ENCODE data around the gene KRTAP5-4. TPM values are rescaled to one million over a fixed set of nuclear protein-coding genes. Genes with fewer than 3 reads are reported as not detected.
A peak's percentile ranks its signal among the peaks of the same experiment; 100 is the strongest.
"Not testable (repeated sequence)": the region's sequence is repeated elsewhere in the genome, so short reads cannot be mapped to it uniquely, and the experiment has no call there.

The KRTAP5-4 gene
- total RNA-seq (not detected), polyA plus RNA-seq (ENCODE audit: insufficient read depth, low read depth, low replicate concordance) (not detected)
- long read RNA-seq, donor 1 = 0 reads
- long read RNA-seq, donor 2 = 0 reads

GRCh38 chr11:1622086-1622485, at the start of gene KRTAP5-4:
TSS of gene KRTAP5-4 (minus strand) at chr11:1622138. CDS start at chr11:1622093, 45 bp downstream.
- no peaks in the 10 kb centered on the region for H3K27me3 ChIP-seq
- H3K9me3 ChIP-seq = no peaks in the 10 kb centered on the region
- no peaks in the 10 kb centered on the region for H3K4me1 ChIP-seq
- intact Hi-C loops (cut with DNase I; ENCODE audit: low total_unique reads) = no loop called here
- DNase-seq = no peak
- WGBS, 2 donors = 55 to 67% methylated on average over 1 of the region's 1 CpG
- no peak for TF ChIP-seq CTCF (IDR thresholded peaks at IDR 0.05)
- no peak for TF ChIP-seq POLR2A (IDR thresholded peaks at IDR 0.05)
- no peak within 1 kb of the TSS for H3K4me3 ChIP-seq
- no peak within 1 kb of the TSS for H3K27ac ChIP-seq
- no peaks in the 10 kb centered on the region for H3K36me3 ChIP-seq (ENCODE audit: low read depth, missing control alignments)

- DNase-seq = no peak
- TF ChIP-seq POLR2A (IDR thresholded peaks at IDR 0.05) (no peak), CTCF (IDR thresholded peaks at IDR 0.05) (no peak)
- WGBS, 2 donors = 74 to 86% methylated on average over 11 of the region's 11 CpGs
- Histone ChIP-seq H3K4me1 (peaks cover 7% of the 10 kb centered on the region), H3K36me3 (ENCODE audit: low read depth, missing control alignments) (no peaks in the 10 kb centered on the region), H3K27me3 (no peaks in the 10 kb centered on the region), H3K27ac (no peak overlapping the region), H3K9me3 (no peaks in the 10 kb centered on the region), H3K4me3 (no peak overlapping the region)
- intact Hi-C loops (cut with DNase I; ENCODE audit: low total_unique reads) = no loop called here
Measured at GRCh38 chr11:1671658-1672057, 49.7 kb upstream of the KRTAP5-4 start.

GRCh38 chr11:1670905-1671371, 49.0 kb upstream of the KRTAP5-4 start:
- H3K36me3 ChIP-seq (ENCODE audit: low read depth, missing control alignments) = no peaks in the 10 kb centered on the region
- no peaks in the 10 kb centered on the region for H3K9me3 ChIP-seq
- TF ChIP-seq POLR2A (IDR thresholded peaks at IDR 0.05) = no peak
- no peak for TF ChIP-seq CTCF (IDR thresholded peaks at IDR 0.05)
- H3K4me1 ChIP-seq = peaks cover 7% of the 10 kb centered on the region
- WGBS, 2 donors = 66 to 73% methylated on average over 11 of the region's 11 CpGs
- no peak overlapping the region for H3K27ac ChIP-seq
- no peaks in the 10 kb centered on the region for H3K27me3 ChIP-seq
- intact Hi-C loops (cut with DNase I; ENCODE audit: low total_unique reads) = no loop called here
- DNase-seq = peak; percentile 12
- H3K4me3 ChIP-seq = no peak overlapping the region

- H3K4me1 ChIP-seq; H3K27ac ChIP-seq; H3K27me3 ChIP-seq; intact Hi-C loops (cut with DNase I; ENCODE audit: low total_unique reads); H3K36me3 ChIP-seq (ENCODE audit: low read depth, missing control alignments); H3K9me3 ChIP-seq; H3K4me3 ChIP-seq: not testable (repeated sequence)
- peak; percentile 5 for DNase-seq
- 92 to 100% methylated on average over 1 of the region's 1 CpG for WGBS, 2 donors
Measured at GRCh38 chr11:1670457-1670856, 48.5 kb upstream of the KRTAP5-4 start.

GRCh38 chr11:1669546-1670218, 47.7 kb upstream of the KRTAP5-4 start:
- no peaks in the 10 kb centered on the region for H3K27me3 ChIP-seq
- 59 to 64% methylated on average over 14 to 20 of the region's 21 CpGs for WGBS, 2 donors
- H3K4me1 ChIP-seq = peaks cover 7% of the 10 kb centered on the region
- intact Hi-C loops (cut with DNase I; ENCODE audit: low total_unique reads) = no loop called here
- DNase-seq = peak; percentile 83
- no peaks in the 10 kb centered on the region for H3K36me3 ChIP-seq (ENCODE audit: low read depth, missing control alignments)
- peak overlapping the region in 1 of 2 donors; percentile 31 for H3K27ac ChIP-seq
- no peaks in the 10 kb centered on the region for H3K9me3 ChIP-seq
- no peak for TF ChIP-seq CTCF (IDR thresholded peaks at IDR 0.05)
- no peak for TF ChIP-seq POLR2A (IDR thresholded peaks at IDR 0.05)
- no peak overlapping the region for H3K4me3 ChIP-seq

Measured in testis (tissue), 5 donors.